SJCRH30 (cell line): ENCODE results near the gene KBTBD13. TPM values are rescaled to one million over a fixed set of nuclear protein-coding genes. Genes with fewer than 3 reads are reported as not detected.
"Not testable (repeated sequence)": the region's sequence is repeated elsewhere in the genome, so short reads cannot be mapped to it uniquely, and the experiment has no call there.

Experiments used
- DNase-seq, 2 experiments: peaks; one replicate each; pipeline ENCODE4 v3.0.0-alpha.2; 2015 to 2020
- H3K27ac ChIP-seq: fragments of 250-450 bp; sonication (Bioruptor Pico); 2 replicates; pipeline ENCODE4 v1.5.1; 2020; ENCODE audit warnings: mild to moderate bottlenecking, moderate library complexity
- H3K27me3 ChIP-seq: fragments of 250-450 bp; sonication (Bioruptor Pico); 2 replicates; pipeline ENCODE4 v1.5.1; 2020; ENCODE audit warnings: mild to moderate bottlenecking, moderate library complexity
- H3K36me3 ChIP-seq: fragments of 250-450 bp; sonication (Bioruptor Pico); 2 replicates; pipeline ENCODE4 v1.5.1; 2020; ENCODE audit warnings: mild to moderate bottlenecking, moderate library complexity
- H3K4me1 ChIP-seq: fragments of 250-450 bp; sonication (Bioruptor Pico); 2 replicates; pipeline ENCODE4 v1.5.1; 2020; ENCODE audit warnings: mild to moderate bottlenecking, moderate library complexity
- H3K4me3 ChIP-seq: fragments of 250-450 bp; sonication (Bioruptor Pico); 2 replicates; pipeline ENCODE4 v1.5.1; 2020; ENCODE audit warnings: mild to moderate bottlenecking, moderate library complexity
- H3K9me3 ChIP-seq: fragments of 250-450 bp; sonication (Bioruptor Pico); replicated peaks from 2 replicates; pipeline ENCODE4 v1.5.1; 2020; ENCODE audit warnings: mild to moderate bottlenecking, moderate library complexity
- total RNA-seq: library from RNA; depleted of rRNA; stranded (reverse); fragments of >200 nt; shearing (Covaris generic); gene quantifications from 2 replicates; pipeline ENCODE4 v1.2.3, GENCODE V29; 2014

The KBTBD13 gene
- total RNA-seq, 1 experiment from 2014 or later: 0.08 TPM

DNA sequence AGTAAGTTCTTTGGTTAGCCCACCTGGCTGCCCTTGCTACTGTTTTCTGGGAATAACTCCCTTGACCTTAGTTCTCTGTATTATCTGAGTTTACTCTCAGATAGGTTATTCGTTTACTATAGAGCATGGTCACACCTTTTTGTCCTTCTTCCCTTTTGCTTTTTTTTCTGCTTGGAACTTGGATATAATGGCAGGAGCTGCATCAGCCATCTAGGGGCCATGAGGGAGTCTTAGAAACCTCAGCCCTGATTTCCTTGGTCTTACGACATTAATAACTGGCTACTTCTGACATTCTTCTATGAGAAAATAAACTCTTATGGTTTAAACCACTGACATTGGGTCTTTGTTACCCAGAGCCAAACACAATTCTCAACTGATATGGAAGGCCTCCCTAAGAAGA lies 34.8 kb upstream of the KBTBD13 start:
- no peak for DNase-seq
- no peaks in the 10 kb centered on the region for H3K36me3 ChIP-seq

DNA sequence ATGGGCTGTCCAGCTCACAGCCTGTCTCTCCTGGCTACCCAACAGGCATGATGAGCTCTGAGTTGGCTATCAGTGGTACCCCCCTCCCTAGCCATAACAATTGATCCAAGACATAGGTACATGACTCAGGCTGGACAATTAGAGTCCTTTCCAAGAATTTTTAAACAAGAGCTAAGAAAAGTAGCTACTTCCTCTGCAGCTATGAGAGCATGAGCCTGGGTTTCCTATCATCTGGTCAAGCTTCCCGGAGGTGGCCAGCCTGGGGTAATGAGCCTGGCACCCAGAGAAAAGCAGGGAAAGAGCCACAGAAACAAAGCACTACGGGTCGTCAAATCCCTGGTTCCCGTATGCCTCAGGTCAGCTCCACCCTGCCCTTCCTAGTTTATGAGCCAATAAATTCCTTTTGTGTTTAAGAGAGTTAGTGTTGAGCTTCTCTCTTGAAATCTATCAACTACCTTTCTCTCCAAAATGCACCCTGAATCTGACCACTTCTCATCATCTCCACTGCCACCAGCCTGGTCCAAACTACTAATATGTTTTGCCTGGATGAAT lies 33.7 kb upstream of the KBTBD13 start:
- no peak for DNase-seq
- no peaks in the 10 kb centered on the region for H3K36me3 ChIP-seq
- no peaks in the 10 kb centered on the region for H3K27me3 ChIP-seq
- H3K27ac ChIP-seq: no peak overlapping the region
- no peaks in the 10 kb centered on the region for H3K9me3 ChIP-seq
- peaks cover 9% of the 10 kb centered on the region for H3K4me1 ChIP-seq
- no peak overlapping the region for H3K4me3 ChIP-seq

More for the DNA sequence above, 34.8 kb upstream of the KBTBD13 start:
- Histone ChIP-seq H3K4me3 (no peak overlapping the region), H3K27me3 (no peaks in the 10 kb centered on the region), H3K4me1 (peaks cover 9% of the 10 kb centered on the region), H3K9me3 (no peaks in the 10 kb centered on the region), H3K27ac (no peak overlapping the region)

DNA sequence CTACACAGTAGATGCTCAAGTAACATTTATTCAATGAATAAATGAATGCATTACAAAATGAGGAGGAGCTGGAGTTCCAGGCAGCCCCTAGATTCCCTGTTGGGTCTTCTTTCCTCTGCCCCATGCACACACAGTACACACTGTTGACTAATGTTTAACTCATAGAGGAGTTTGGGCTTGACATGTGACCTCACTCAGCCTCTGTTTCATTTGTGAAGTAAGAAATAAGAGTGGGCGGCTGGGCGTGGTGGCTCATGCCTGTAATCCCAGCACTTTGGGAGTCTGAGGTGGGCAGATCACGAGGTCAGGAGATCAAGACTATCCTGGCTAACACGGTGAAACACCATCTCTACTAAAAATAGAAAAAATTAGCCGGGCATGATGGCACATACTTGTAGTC lies 32.3 kb upstream of the KBTBD13 start:
- not testable (repeated sequence) for H3K36me3 ChIP-seq, H3K27me3 ChIP-seq, H3K4me3 ChIP-seq, DNase-seq, H3K27ac ChIP-seq, H3K4me1 ChIP-seq, H3K9me3 ChIP-seq

GRCh38 chr15:65044724-65045481 lies 31.6 kb upstream of the KBTBD13 start, which contains the start of gene SLC51B:
Gene SLC51B (plus strand): TSS chr15:65045387. CDS start chr15:65050005, 4,618 bp downstream.
- H3K27me3 ChIP-seq: no peaks in the 10 kb centered on the region
- peak; percentile 77 to 89 for DNase-seq
- no peak within 1 kb of the TSS for H3K27ac ChIP-seq
- peaks cover 13% of the 10 kb centered on the region for H3K4me1 ChIP-seq
- H3K4me3 ChIP-seq: no peak within 1 kb of the TSS
- H3K9me3 ChIP-seq: no peaks in the 10 kb centered on the region
- no peaks in the 10 kb centered on the region for H3K36me3 ChIP-seq

DNA sequence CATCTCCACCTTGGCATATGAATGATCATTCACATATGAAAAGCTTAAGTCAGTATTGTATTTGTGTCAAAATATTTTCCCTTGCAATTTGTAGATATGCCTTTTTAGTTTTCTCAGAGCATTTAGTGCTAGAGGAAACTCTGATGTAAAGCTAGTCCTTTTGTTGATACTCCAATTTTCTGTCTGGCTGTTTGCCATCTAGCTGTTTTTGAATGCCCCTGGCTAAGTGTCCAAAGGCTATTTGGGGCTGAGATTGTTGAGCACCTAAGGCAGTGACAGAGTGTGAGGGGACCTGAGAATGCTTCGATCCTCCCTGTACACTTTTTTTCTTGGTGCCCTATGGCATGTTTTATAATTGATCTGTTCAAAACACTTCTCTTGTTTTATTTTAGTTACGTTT lies 28.3 kb upstream of the KBTBD13 start:
- no peak for DNase-seq
- H3K36me3 ChIP-seq: no peaks in the 10 kb centered on the region
- peaks cover 13% of the 10 kb centered on the region for H3K4me1 ChIP-seq
- no peaks in the 10 kb centered on the region for H3K9me3 ChIP-seq
- no peaks in the 10 kb centered on the region for H3K27me3 ChIP-seq
- no peak overlapping the region for H3K27ac ChIP-seq
- H3K4me3 ChIP-seq: no peak overlapping the region

GRCh38 chr15:65049418-65049840 lies 27.1 kb upstream of the KBTBD13 start:
- no peak overlapping the region for H3K27ac ChIP-seq
- H3K4me1 ChIP-seq: peaks cover 14% of the 10 kb centered on the region
- H3K4me3 ChIP-seq: peak overlapping the region; percentile 19
- H3K36me3 ChIP-seq: no peaks in the 10 kb centered on the region
- no peaks in the 10 kb centered on the region for H3K27me3 ChIP-seq
- peak; percentile 99 to 100 for DNase-seq
- H3K9me3 ChIP-seq: no peaks in the 10 kb centered on the region

DNA sequence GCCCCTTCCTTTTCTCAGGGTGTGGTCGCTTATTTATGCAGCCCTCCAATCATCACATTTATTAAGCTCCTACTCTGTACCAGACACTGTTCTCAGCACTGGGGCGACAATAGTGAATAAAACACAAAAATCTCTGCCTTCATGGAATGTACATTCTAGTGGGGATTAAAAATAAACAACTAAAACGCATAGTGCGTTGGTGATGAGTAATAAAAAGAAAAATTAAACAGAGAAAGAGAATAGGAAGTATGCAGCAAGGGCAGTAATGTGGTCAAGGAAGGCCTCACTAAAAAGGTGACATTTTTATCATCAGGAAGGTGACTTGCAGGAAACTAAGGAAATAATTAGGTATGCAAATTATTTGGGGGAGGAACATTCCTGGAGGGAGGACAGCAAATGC lies 26.3 kb upstream of the KBTBD13 start:
- Histone ChIP-seq H3K4me1 (peaks cover 18% of the 10 kb centered on the region), H3K9me3 (no peaks in the 10 kb centered on the region), H3K36me3 (no peaks in the 10 kb centered on the region), H3K4me3 (no peak overlapping the region), H3K27me3 (no peaks in the 10 kb centered on the region), H3K27ac (no peak overlapping the region)
- no peak for DNase-seq

DNA sequence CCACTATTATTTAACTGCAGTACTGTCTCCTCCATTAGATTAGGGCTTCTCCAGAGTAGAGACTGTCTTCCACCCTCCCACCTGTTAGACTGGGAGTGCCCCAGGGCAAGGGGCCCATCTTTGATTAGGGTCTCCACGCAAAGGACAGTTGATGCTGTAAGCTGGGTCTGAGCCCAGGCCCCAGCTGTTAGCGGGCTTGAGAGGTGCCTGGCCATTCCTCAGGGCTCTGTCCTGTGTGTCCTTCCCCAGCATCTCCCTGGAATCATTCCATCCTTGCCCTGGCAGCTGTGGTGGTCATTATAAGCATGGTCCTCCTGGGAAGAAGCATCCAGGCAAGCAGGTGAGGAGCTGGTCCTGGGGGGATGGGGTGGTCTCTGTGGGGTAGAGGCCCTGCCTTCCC lies 25.3 kb upstream of the KBTBD13 start:
- H3K36me3 ChIP-seq: no peaks in the 10 kb centered on the region
- H3K27me3 ChIP-seq: no peaks in the 10 kb centered on the region
- peak; percentile 40 to 60 for DNase-seq
- H3K9me3 ChIP-seq: no peaks in the 10 kb centered on the region
- H3K4me3 ChIP-seq: no peak overlapping the region
- H3K27ac ChIP-seq: no peak overlapping the region
- H3K4me1 ChIP-seq: peaks cover 22% of the 10 kb centered on the region

- H3K9me3 ChIP-seq: no peaks in the 10 kb centered on the region
- no peaks in the 10 kb centered on the region for H3K27me3 ChIP-seq
- H3K27ac ChIP-seq: no peak overlapping the region
- H3K4me3 ChIP-seq: no peak overlapping the region
- peaks cover 35% of the 10 kb centered on the region for H3K4me1 ChIP-seq
- DNase-seq: no peak
- no peaks in the 10 kb centered on the region for H3K36me3 ChIP-seq
Observed at GRCh38 chr15:65052956-65053355, 23.6 kb upstream of the KBTBD13 start.

DNA sequence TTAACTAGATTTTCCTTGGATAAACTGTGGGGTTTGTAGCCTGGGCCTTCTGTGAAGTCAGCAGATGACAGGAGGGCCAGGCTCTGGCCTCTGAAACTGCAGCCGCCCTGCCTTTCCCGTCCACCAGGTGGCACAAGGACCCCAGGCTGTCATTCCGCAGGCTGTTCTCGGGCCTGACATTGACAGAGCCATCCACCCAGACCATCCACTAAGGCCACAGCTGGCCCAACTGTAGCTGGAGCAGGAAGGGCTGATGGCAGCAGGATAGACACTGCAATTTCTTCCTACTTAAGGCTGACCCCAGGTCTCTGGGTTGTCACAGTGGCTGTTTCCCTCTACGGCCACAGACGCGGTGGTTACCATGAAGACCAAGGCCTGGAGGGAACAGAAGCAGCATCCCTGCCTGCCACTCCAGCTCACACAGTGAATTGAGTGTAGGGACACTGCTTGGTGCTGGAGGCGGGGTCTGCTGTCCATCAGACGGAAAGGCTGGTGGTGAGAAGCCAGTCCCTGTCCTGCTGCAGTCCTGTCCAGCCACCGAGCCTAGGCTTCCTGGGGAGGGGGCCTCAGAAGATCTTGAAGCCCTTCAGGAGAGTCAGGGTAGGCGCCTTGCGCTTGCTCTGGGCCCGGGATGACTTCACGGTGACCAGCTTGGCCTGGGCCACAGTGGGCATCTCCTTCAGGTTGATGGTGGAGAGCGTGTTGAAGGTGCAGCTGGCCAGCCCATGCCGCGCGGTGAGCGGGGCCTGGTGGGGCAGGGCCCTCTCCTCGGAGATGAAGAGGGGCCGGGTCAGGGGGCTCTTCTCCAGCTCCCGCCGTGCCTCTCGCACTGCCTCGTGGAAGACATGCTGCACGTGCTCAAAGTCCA lies 22.0 kb upstream of the KBTBD13 start:
- H3K36me3 ChIP-seq: no peaks in the 10 kb centered on the region
- H3K4me3 ChIP-seq: no peak overlapping the region
- H3K27ac ChIP-seq: no peak overlapping the region; the same call in 1 of the 2 replicates
- H3K27me3 ChIP-seq: no peaks in the 10 kb centered on the region
- H3K9me3 ChIP-seq: no peaks in the 10 kb centered on the region
- DNase-seq: peak; percentile 81 to 89
- H3K4me1 ChIP-seq: peaks cover 34% of the 10 kb centered on the region

DNA sequence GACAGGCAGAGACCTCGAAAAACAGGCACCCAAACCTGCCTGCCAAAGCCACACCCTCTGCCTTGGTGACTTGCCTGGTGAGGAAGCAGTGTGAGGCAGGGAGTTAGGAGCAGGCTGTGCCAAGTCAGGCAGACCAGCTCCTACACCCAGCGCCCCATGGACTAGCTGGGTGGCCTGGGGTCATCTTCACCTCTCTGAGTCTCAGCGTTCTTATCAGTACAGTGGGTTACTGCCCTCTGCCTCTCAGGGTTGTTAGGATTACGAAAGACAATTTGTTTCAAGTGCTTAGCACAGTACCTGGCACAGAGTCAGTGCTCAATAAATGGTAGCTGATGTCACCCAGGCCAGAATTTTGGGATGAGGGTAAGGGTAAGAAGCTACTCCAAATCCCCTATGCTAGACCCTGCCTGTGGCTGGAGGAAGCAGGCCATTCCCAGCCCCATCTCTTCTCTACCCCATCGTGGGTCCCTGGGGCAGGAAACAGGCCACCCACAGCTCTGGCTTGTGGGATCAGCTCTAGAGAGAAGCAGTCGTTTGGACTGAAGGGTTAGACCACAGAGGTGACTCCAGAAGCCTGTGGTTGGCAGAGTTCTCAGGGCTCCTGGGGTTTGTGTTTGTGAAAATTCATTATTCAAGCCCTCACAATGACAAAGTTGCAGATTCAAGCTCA lies 21.2 kb upstream of the KBTBD13 start:
- Histone ChIP-seq H3K36me3 (no peaks in the 10 kb centered on the region), H3K27me3 (no peaks in the 10 kb centered on the region), H3K4me3 (no peak overlapping the region), H3K9me3 (no peaks in the 10 kb centered on the region), H3K27ac (peak overlapping the region; percentile 13; the same call in 1 of the 2 replicates), H3K4me1 (peaks cover 31% of the 10 kb centered on the region)
- DNase-seq: peak; percentile 65 to 66

DNA sequence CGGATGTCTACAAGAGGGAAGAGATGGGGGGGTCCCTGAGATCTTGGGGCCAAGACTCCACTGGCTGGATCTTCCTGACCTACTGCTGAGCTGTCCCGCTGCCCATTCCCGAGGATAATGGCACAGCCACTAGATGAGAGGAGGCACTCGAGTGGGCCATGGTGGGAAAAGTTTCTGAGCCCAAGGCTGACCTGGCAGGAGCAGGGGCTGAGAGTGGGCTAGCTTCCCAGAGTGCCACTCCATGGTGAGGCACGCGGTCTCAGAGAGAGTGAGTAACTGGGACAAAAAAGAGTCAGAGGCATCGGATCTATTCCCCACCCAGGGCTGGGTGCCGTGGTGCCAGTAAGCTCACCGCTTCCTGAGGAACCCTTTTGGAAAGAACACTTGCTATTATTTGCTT lies 20.4 kb upstream of the KBTBD13 start:
- Histone ChIP-seq H3K36me3 (no peaks in the 10 kb centered on the region), H3K27me3 (no peaks in the 10 kb centered on the region), H3K4me1 (peaks cover 31% of the 10 kb centered on the region), H3K9me3 (no peaks in the 10 kb centered on the region), H3K27ac (no peak overlapping the region), H3K4me3 (no peak overlapping the region)
- no peak for DNase-seq

- Histone ChIP-seq H3K36me3 (no peaks in the 10 kb centered on the region), H3K9me3 (no peaks in the 10 kb centered on the region), H3K4me3 (no peak overlapping the region), H3K27ac (no peak overlapping the region), H3K27me3 (no peaks in the 10 kb centered on the region), H3K4me1 (peaks cover 31% of the 10 kb centered on the region)
- no peak for DNase-seq
Observed at GRCh38 chr15:65056868-65057548, 19.5 kb upstream of the KBTBD13 start.

DNA sequence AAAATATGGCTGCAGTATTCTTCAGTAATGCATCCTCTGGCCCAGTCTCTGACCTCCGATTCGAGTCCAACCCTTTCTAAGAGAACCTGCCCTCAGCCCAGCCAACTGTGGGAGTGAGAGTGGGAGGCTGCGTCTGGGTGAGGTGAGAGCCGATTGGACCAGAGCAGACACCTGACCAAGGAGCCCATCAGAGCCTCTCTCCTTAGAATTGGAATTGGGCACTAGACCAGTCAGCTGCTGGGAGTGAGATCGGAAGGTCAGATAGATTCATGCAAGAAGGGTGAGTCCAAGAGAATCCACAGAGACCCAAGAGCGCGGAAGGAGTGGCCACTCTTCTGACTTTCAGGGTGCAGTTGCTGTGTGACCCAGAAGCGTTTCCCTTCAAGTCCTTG lies 19.0 kb upstream of the KBTBD13 start:
- Histone ChIP-seq H3K9me3 (no peaks in the 10 kb centered on the region), H3K36me3 (no peaks in the 10 kb centered on the region), H3K27ac (no peak overlapping the region), H3K4me1 (peaks cover 31% of the 10 kb centered on the region), H3K27me3 (no peaks in the 10 kb centered on the region), H3K4me3 (no peak overlapping the region)
- no peak for DNase-seq
